Measurements from ENCODE around the gene KLHL36.

The KLHL36 gene

GRCh38 chr16:84680843-84681629, 32.7 kb downstream of the KLHL36 start:
- Histone ChIP-seq H3K9me3 (ENCODE audit: insufficient read depth, low read depth, low read length) (no peaks in the 10 kb centered on the region), H3K4me3 (ENCODE audit: low read length, poor library complexity, severe bottlenecking) (no peak overlapping the region), H3K79me2 (ENCODE audit: insufficient read depth, low read length) (no peaks in the 10 kb centered on the region), H4K20me1 (ENCODE audit: insufficient read depth, low read length, poor library complexity, severe bottlenecking) (no peaks in the 10 kb centered on the region), H3K36me3 (ENCODE audit: insufficient read depth, low read length) (no peaks in the 10 kb centered on the region), H3K9me2 (replicated peaks; ENCODE audit: low read depth, low read length) (no peaks in the 10 kb centered on the region), H3K4me1 (ENCODE audit: insufficient read depth, low read length, poor library complexity, severe bottlenecking) (no peaks in the 10 kb centered on the region), H3K4me2 (ENCODE audit: low read depth, low read length, poor library complexity, severe bottlenecking) (no peak overlapping the region), H3K27me3 (ENCODE audit: insufficient read depth, low read length, poor library complexity, severe bottlenecking) (no peaks in the 10 kb centered on the region), H2AFZ (ENCODE audit: low read length) (no peak overlapping the region), H3F3A (ENCODE audit: low read depth) (no peaks in the 10 kb centered on the region), H3K9ac (ENCODE audit: low read depth, low read length, poor library complexity, severe bottlenecking) (no peak overlapping the region)
- TF ChIP-seq CTCF (conservative IDR thresholded peaks at IDR 0.05; ENCODE audit: low read length) (no peak), EZH2phosphoT487 (IDR thresholded peaks at IDR 0.05; ENCODE audit: borderline replicate concordance) (no peak)

- Histone ChIP-seq H3F3A (ENCODE audit: low read depth) (no peaks in the 10 kb centered on the region), H3K79me2 (ENCODE audit: insufficient read depth, low read length) (no peaks in the 10 kb centered on the region), H3K4me1 (ENCODE audit: insufficient read depth, low read length, poor library complexity, severe bottlenecking) (peaks cover 9% of the 10 kb centered on the region), H2AFZ (ENCODE audit: low read length) (no peak overlapping the region), H3K4me2 (ENCODE audit: low read depth, low read length, poor library complexity, severe bottlenecking) (no peak overlapping the region), H3K27me3 (ENCODE audit: insufficient read depth, low read length, poor library complexity, severe bottlenecking) (no peaks in the 10 kb centered on the region), H3K9ac (ENCODE audit: low read depth, low read length, poor library complexity, severe bottlenecking) (no peak overlapping the region), H3K36me3 (ENCODE audit: insufficient read depth, low read length) (no peaks in the 10 kb centered on the region), H3K9me2 (replicated peaks; ENCODE audit: low read depth, low read length) (no peaks in the 10 kb centered on the region), H3K4me3 (ENCODE audit: low read length, poor library complexity, severe bottlenecking) (no peak overlapping the region), H4K20me1 (ENCODE audit: insufficient read depth, low read length, poor library complexity, severe bottlenecking) (no peaks in the 10 kb centered on the region), H3K9me3 (ENCODE audit: insufficient read depth, low read depth, low read length) (no peaks in the 10 kb centered on the region)
- TF ChIP-seq CTCF (conservative IDR thresholded peaks at IDR 0.05; ENCODE audit: low read length), result no peak
- TF ChIP-seq EZH2phosphoT487 (IDR thresholded peaks at IDR 0.05; ENCODE audit: borderline replicate concordance), result no peak
Observed at GRCh38 chr16:84683691-84684591, 35.6 kb downstream of the KLHL36 start.

- Histone ChIP-seq H3K9me3 (ENCODE audit: insufficient read depth, low read depth, low read length) (no peaks in the 10 kb centered on the region), H3K36me3 (ENCODE audit: insufficient read depth, low read length) (no peaks in the 10 kb centered on the region), H3K9ac (ENCODE audit: low read depth, low read length, poor library complexity, severe bottlenecking) (no peak overlapping the region), H3K4me3 (ENCODE audit: low read length, poor library complexity, severe bottlenecking) (no peak overlapping the region), H3K4me1 (ENCODE audit: insufficient read depth, low read length, poor library complexity, severe bottlenecking) (peaks cover 9% of the 10 kb centered on the region), H3K4me2 (ENCODE audit: low read depth, low read length, poor library complexity, severe bottlenecking) (no peak overlapping the region), H2AFZ (ENCODE audit: low read length) (no peak overlapping the region), H3F3A (ENCODE audit: low read depth) (no peaks in the 10 kb centered on the region), H3K9me2 (replicated peaks; ENCODE audit: low read depth, low read length) (no peaks in the 10 kb centered on the region), H3K27me3 (ENCODE audit: insufficient read depth, low read length, poor library complexity, severe bottlenecking) (no peaks in the 10 kb centered on the region), H4K20me1 (ENCODE audit: insufficient read depth, low read length, poor library complexity, severe bottlenecking) (no peaks in the 10 kb centered on the region), H3K79me2 (ENCODE audit: insufficient read depth, low read length) (no peaks in the 10 kb centered on the region)
- TF ChIP-seq EZH2phosphoT487 (IDR thresholded peaks at IDR 0.05; ENCODE audit: borderline replicate concordance) (no peak), CTCF (conservative IDR thresholded peaks at IDR 0.05; ENCODE audit: low read length) (no peak)
Observed at GRCh38 chr16:84684592-84684965, 36.3 kb downstream of the KLHL36 start.

Measured in Loucy (cell line).